Ishikawa (cell line): ENCODE data around the gene ERVK3-1.

Source experiments
- CEBPB ChIP-seq: IDR thresholded peaks from 2 replicates; pipeline ENCODE4 v1.6.1; 2012
- CREB1 ChIP-seq: IDR thresholded peaks from 2 replicates; pipeline ENCODE4 v1.6.1; 2012; ENCODE audit warnings: low read depth
- EGR1 ChIP-seq: IDR thresholded peaks from 2 replicates; pipeline ENCODE4 v1.6.1; 2012
- EP300 ChIP-seq: IDR thresholded peaks from 2 replicates; pipeline ENCODE4 v1.6.1; 2012; ENCODE audit warnings: borderline replicate concordance
- FOXM1 ChIP-seq: IDR thresholded peaks from 2 replicates; pipeline ENCODE4 v1.6.1; 2012; ENCODE audit warnings: low read depth, borderline replicate concordance
- MAX ChIP-seq: IDR thresholded peaks from 2 replicates; pipeline ENCODE4 v1.6.1; 2012
- NFIC ChIP-seq: IDR thresholded peaks from 2 replicates; pipeline ENCODE4 v1.6.1; 2012
- RAD21 ChIP-seq: IDR thresholded peaks from 2 replicates; pipeline ENCODE4 v1.6.1; 2012; ENCODE audit warnings: low read depth
- REST ChIP-seq: IDR thresholded peaks from 2 replicates; pipeline ENCODE4 v1.6.1; 2012; ENCODE audit warnings: low read depth, mild to moderate bottlenecking
- TAF1 ChIP-seq: IDR thresholded peaks from 2 replicates; pipeline ENCODE4 v1.6.1; 2012; ENCODE audit warnings: low read depth, mild to moderate bottlenecking
- TCF12 ChIP-seq: IDR thresholded peaks from 2 replicates; pipeline ENCODE4 v1.6.1; 2012; ENCODE audit warnings: low read depth
- TEAD4 ChIP-seq: IDR thresholded peaks from 2 replicates; pipeline ENCODE4 v1.6.1; 2012
- YY1 ChIP-seq: IDR thresholded peaks from 2 replicates; pipeline ENCODE4 v1.6.1; 2012; ENCODE audit warnings: low read depth
- ZBTB7A ChIP-seq: IDR thresholded peaks from 2 replicates; pipeline ENCODE4 v1.6.1; 2012; ENCODE audit warnings: low read depth
- TF ChIP-seq, protein P1 (sequence below): IDR thresholded peaks from 2 replicates; pipeline ENCODE4 v1.6.1; 2012

ERVK3-1 gene

GRCh38 chr19:58362272-58362994, 57.3 kb downstream of the ERVK3-1 start, which contains the start of gene ZNF497:
Gene ZNF497, minus strand, starts transcription at chr19:58362751. Its CDS starts 5,116 bp downstream, at chr19:58357635.
- TF ChIP-seq TAF1 (peak; percentile 90), YY1 (peak; percentile 86), MAX (peak; percentile 75), TCF12 (peak; percentile 51; the same call in 1 of the 2 replicates), FOXM1 (peak; percentile 66), TEAD4 (0 out of 2 replicates have a peak, but pooled peaks have one; percentile 23), REST (no peak)
- TF ChIP-seq, protein P1, sequence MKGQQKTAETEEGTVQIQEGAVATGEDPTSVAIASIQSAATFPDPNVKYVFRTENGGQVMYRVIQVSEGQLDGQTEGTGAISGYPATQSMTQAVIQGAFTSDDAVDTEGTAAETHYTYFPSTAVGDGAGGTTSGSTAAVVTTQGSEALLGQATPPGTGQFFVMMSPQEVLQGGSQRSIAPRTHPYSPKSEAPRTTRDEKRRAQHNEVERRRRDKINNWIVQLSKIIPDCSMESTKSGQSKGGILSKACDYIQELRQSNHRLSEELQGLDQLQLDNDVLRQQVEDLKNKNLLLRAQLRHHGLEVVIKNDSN = no peak

DNA sequence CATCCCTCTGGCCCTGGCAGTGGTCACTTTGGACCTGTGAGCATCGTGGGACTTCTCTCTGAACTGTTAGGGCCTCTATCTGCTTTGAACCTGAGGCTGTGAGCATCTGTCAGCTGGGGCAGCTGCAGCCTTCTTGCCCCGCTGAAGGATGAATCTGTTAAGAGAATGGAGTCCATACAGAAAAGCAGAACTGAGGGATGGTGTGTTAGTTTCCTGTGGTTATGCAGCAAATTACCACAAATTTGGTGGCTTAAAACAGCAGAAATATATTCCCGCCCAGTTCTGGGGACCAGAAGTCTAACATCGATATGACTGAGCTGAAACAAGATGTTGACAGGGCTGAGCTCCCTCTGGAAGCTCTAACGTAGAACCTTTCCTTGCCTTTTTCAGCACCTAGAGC, 59.0 kb downstream of the ERVK3-1 start:
- no peak for TF ChIP-seq REST
- no peak for TF ChIP-seq FOXM1
- no peak for TF ChIP-seq ZBTB7A
- TF ChIP-seq TCF12 = no peak
- no peak for TF ChIP-seq EP300
- TF ChIP-seq RAD21 = no peak
- TF ChIP-seq CEBPB = no peak
- TF ChIP-seq, protein P1 = no peak
- no peak for TF ChIP-seq NFIC
- no peak for TF ChIP-seq CREB1
- TF ChIP-seq YY1 = no peak
- no peak for TF ChIP-seq TAF1
- TF ChIP-seq MAX = no peak
- no peak for TF ChIP-seq EGR1
- no peak for TF ChIP-seq TEAD4
